GM18858 (cell line): Measurements from ENCODE around the gene EML6.

Experiments
- ATAC-seq: cut with Tn5 transposase; IDR thresholded peaks from one replicate; pipeline ENCODE4 v1.9.1; 2021; ENCODE audit not compliant: unreplicated experiment

Gene EML6

GRCh38 chr2:54704688-54705605, 18.5 kb upstream of the EML6 start:
- ATAC-seq, result no peak

DNA sequence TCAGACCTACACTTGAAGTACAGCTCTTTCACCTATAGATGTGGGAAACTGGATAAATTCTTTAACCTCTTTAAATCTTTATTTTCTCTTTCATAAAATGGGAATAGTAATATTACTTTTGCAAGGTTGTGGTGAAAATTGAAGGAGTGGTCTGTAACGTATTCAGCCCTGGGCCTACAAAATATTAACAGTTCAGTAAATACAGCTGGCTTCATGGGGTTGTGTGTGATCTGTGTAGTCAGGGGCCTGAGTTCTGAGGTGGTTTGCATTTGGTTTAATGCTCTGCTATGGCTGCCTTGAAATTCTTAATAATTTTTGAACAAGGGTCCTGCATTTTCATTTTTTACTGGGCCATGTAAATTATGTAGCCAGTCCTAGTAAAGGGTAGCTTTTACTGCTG, 16.8 kb upstream of the EML6 start:
- ATAC-seq, result no peak

- no peak for ATAC-seq
Measured at GRCh38 chr2:54708584-54709335, 14.7 kb upstream of the EML6 start.

GRCh38 chr2:54709336-54709809, 14.1 kb upstream of the EML6 start:
- ATAC-seq, result no peak

GRCh38 chr2:54710216-54710615, 13.2 kb upstream of the EML6 start:
- ATAC-seq, result no peak

GRCh38 chr2:54712516-54712915, 10.9 kb upstream of the EML6 start:
- no peak for ATAC-seq

- ATAC-seq, result no peak
Measured at GRCh38 chr2:54714996-54715395, 8.5 kb upstream of the EML6 start.

- ATAC-seq, result no peak
Measured at GRCh38 chr2:54716375-54716774, 7.1 kb upstream of the EML6 start.

DNA sequence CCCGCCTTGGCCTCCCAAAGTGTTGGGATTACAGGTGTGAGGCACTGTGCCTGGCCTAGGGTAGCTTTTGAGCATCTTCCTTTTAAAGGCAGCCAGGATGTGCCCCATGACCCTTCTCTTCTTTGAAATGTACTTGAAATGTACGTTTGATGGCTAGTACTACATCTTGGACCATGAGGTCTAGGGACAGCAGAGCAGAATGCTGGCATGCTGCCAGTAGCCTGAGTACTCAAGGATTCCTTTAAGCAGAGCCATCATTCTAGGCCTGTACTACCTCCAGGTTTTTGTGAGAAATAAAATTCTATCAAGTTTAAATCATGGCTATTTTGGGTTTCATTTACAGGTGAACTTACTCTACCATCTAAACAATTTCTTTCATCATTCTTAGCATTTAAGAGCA, 2.9 kb upstream of the EML6 start:
- ATAC-seq, result no peak

- ATAC-seq, result no peak
Measured at GRCh38 chr2:54722641-54723040, 821 bp upstream of the EML6 start.

DNA sequence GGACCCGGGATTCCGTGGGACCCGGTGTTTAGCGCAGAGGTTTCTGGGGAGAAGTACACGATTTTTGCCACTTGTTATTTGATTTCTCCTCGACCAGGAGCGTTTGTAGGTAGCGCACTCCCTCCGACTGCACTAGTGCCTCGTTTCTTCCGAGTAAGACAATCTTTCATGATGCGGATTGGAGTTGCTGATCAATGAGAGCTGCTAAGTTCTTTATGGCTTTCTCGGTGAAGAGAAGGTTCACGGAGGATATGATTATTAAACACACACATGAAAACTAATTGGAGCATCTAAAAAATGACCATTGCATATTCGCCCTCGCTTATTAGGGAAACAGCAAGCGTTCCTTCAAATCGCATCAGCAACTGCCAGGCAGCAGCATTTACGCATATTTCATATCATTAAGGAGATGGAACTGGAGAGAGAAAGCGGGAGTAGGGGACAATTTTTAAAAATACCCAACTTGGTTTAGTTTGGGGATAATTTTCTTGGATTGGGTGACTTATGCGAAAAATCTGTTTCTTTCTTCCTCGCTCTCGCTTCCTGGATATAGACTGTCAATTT, 616 bp downstream of the EML6 start:
- ATAC-seq, result no peak

DNA sequence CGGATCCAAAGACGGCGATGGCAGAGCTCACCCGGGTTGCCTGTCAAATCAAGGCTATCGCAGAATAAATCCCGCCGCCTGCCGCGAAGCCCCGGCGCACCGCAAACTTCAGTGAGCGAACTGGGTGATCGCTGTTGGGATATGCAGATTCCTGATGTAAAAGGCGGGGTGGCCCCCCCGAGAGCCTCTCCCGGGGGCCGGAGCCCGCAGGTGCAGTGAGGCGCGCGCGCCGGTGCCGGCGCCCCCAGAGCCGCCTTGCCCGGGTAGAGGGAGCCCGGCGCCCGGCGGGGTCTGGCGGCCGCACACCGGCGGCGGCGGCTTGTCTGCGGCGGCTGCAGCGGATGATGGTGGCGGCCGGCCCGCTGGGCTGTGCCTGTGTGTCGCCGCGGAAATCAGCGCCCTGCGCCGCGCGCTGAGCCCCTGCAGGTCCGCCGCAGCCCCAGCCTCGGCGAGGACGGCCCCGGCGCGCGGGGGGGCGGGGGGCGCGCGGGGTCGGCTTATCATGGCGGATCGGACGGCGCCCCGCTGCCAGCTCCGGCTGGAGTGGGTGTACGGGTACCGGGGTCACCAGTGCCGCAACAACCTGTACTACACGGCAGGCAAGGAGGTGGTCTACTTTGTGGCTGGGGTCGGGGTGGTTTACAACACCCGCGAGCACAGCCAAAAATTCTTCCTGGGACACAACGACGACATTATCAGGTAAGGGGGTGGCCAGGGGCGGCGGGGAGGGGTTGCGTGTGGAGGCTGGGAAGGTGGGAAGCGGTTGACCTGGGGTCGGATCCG, 1.3 kb downstream of the EML6 start:
- ATAC-seq, result no peak

- no peak for ATAC-seq
Measured at GRCh38 chr2:54725343-54726099, 2.1 kb downstream of the EML6 start.

DNA sequence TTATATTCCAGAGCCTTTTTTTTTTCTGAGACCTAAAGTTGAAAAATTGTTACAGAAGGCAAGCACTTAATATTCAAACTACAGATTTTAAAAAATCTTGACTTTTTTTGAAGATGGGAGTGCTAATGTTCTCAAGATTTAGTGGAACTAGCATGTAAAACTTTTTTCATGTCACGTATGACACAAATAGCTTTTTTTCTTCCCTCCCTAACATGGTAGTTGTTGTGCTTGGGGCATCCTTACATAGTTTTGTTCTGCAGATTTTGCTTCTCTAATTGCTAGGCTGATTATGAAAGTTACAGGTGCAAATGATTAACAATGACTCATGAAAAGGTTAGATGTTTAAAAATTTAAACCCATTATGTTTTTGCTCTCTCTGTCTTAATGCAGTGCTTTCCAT, 3.0 kb downstream of the EML6 start:
- ATAC-seq, result no peak

- ATAC-seq, result no peak
Measured at GRCh38 chr2:54726940-54727339, 3.5 kb downstream of the EML6 start.

DNA sequence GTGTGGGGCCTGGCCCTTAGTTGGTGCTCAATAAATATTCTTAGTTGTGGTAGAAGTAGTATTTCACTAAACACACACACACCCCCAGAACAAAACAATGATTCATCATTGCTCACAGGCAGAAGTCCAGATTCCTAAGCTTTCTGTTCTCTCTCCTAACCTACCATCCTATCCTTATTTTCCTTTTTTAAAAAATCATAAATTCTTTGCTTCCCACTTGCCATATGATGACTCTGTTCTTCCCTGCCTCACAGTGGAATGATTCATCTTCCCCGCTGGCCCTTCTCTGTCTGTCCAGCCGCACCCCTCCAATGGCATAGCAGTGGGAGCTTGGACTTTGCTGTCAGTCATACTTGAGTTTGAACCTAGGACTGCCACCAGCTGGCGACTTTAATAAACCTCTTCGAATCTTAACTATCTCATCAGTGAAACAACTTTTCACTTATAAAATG, 5.2 kb downstream of the EML6 start:
- no peak for ATAC-seq

DNA sequence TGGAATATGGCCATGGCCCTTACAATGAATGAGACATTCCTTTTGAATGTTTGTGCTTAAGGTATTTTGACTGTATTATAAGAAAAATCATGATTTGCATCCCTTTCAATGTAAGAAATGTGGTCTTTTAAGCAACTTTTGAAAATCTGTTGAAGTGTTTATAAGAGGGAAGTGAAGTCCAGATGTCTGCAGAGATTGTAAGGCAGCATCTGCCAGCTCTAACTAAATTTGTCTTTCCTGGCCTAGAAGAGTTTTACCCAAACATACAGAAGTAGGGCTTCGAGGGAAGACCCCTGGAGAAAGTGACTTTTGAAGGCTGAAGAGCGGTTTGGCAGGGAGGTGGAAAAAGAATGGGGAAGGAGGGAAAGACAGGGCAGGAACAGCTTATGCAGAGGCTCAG, 12.2 kb downstream of the EML6 start:
- ATAC-seq, result no peak

- no peak for ATAC-seq
Measured at GRCh38 chr2:54738281-54738680, 14.8 kb downstream of the EML6 start.

- ATAC-seq, result no peak
Measured at GRCh38 chr2:54740333-54740732, 16.9 kb downstream of the EML6 start.

GRCh38 chr2:54741250-54741649, 17.8 kb downstream of the EML6 start:
- ATAC-seq, result no peak
